HepG2 (cell line): ENCODE data around the gene TPPP2. TPM values are rescaled to one million over a fixed set of nuclear protein-coding genes. Genes with fewer than 3 reads are reported as not detected.

Source experiments
- ATAC-seq: fragments of 200-7000 bp; cut with Tn5 transposase; 3 replicates; pipeline ENCODE4 v1.9.1; 2020; ENCODE audit warnings: mild to moderate bottlenecking, moderate library complexity
- BruUV-seq: library from RNA; stranded (reverse); fragments of 400-500 nt; replicated peaks from 2 replicates; lab custom pipeline; 2021; lab: Mats Ljungman, UMichigan
- CTCF ChIA-PET: fragments of 300-600 bp; formaldehyde crosslinking; extraction: SDS; loops from one replicate; lab custom pipeline; 2021; ENCODE audit warnings: low total read pairs, inconsistent platforms, low intra/inter-chr PET ratio; lab: Yijun Ruan, JAX
- POLR2A ChIA-PET: fragments of 350-600 bp; sonication (Branson Sonifier 250); formaldehyde crosslinking; loops from one replicate; lab custom pipeline; 2020; ENCODE audit warnings: antibody characterized with exemption, inconsistent platforms; lab: Yijun Ruan, JAX
- DNase-seq: peaks from one replicate; pipeline ENCODE4 v3.0.0-alpha.2; 2015; ENCODE audit warnings: low spot score
- FAIRE-seq: peaks from 3 replicates; lab custom pipeline; 2011; peaks lifted over from hg19 to GRCh38; lab: Jason Lieb, UNC
- H2AFZ ChIP-seq: one replicate; pipeline ENCODE4 v1.6.1; 2011; ENCODE audit warnings: low read length, inconsistent platforms
- H3K27ac ChIP-seq: fragments of 300-600 bp; 3 replicates; pipeline ENCODE4 v1.8.0; 2011; ENCODE audit warnings: mixed run types, mild to moderate bottlenecking, mixed read lengths, low read length, inconsistent platforms; ENCODE audit not compliant: insufficient read depth; ENCODE audit errors: extremely low read length
- H3K27me3 ChIP-seq, 2 experiments: fragments of 200-600 bp in 1 of 2; 2 replicates in 1 of 2; 3 replicates in 1 of 2; pipeline versions ENCODE4 v1.6.0 to v1.8.0; 2011; ENCODE audit warnings: low read length in 2 of 2, mild to moderate bottlenecking in 2 of 2, moderate library complexity in 2 of 2, inconsistent platforms in 1 of 2; ENCODE audit not compliant: insufficient read depth in 2 of 2, control insufficient read depth in 1 of 2
- H3K36me3 ChIP-seq, 2 experiments: fragments of 200-600 bp in 1 of 2; replicated peaks in 1 of 2; 2 replicates in 1 of 2; 3 replicates in 1 of 2; pipeline versions ENCODE4 v1.5.1 to v1.8.0; 2011; ENCODE audit warnings: low read length in 2 of 2, inconsistent platforms in 1 of 2; ENCODE audit not compliant: insufficient read depth in 2 of 2, control insufficient read depth in 1 of 2
- H3K4me1 ChIP-seq: 2 replicates; pipeline ENCODE4 v1.5.1; 2012; ENCODE audit warnings: low read length, inconsistent platforms; ENCODE audit not compliant: insufficient read depth
- H3K4me2 ChIP-seq: 2 replicates; pipeline ENCODE4 v1.6.0; 2011; ENCODE audit warnings: low read depth, low read length, inconsistent platforms
- H3K4me3 ChIP-seq, 3 experiments: fragments of 200-600 bp in 1 of 3; sonication (generic), shearing (Covaris generic) in 1 of 3; replicated peaks in 1 of 3; 2 replicates each; pipeline ENCODE4 v1.5.1; 2011 to 2016; ENCODE audit warnings: low read length in 3 of 3, inconsistent platforms in 2 of 3, low read depth in 2 of 3, mild to moderate bottlenecking in 2 of 3, control low read depth in 1 of 3, mixed read lengths in 1 of 3; ENCODE audit not compliant: insufficient read depth in 1 of 3
- H3K79me2 ChIP-seq: one replicate; pipeline ENCODE4 v1.6.1; 2011; ENCODE audit warnings: low read length, inconsistent platforms; ENCODE audit not compliant: insufficient read depth
- H3K9ac ChIP-seq: 2 replicates; pipeline ENCODE4 v1.6.0; 2011; ENCODE audit warnings: mild to moderate bottlenecking, low read depth, low read length, inconsistent platforms; ENCODE audit not compliant: insufficient read depth
- H3K9me3 ChIP-seq: 2 replicates; pipeline ENCODE4 v1.5.1; 2012; ENCODE audit warnings: mild to moderate bottlenecking, low read length
- H4K20me1 ChIP-seq: 2 replicates; pipeline ENCODE4 v1.6.0; 2011; ENCODE audit warnings: inconsistent platforms, mild to moderate bottlenecking, low read length, moderate library complexity; ENCODE audit not compliant: insufficient read depth
- CHD2 ChIP-seq: IDR thresholded peaks from 2 replicates; pipeline ENCODE4 v1.6.1; 2011; ENCODE audit warnings: low read depth, low read length, improper control_type of control experiment
- CTCF ChIP-seq: sonication (generic); formaldehyde crosslinking; IDR thresholded peaks from 2 replicates; pipeline ENCODE4 v1.5.0; 2020; ENCODE audit warnings: mild to moderate bottlenecking, missing genetic modification reagents, moderate library complexity
- GATAD2A ChIP-seq: IDR thresholded peaks from 2 replicates; pipeline ENCODE4 v1.6.1; 2016
- HNF4A ChIP-seq: sonication (generic); formaldehyde crosslinking; IDR thresholded peaks from 2 replicates; pipeline ENCODE4 v1.4.0; 2020; ENCODE audit warnings: missing genetic modification reagents
- JUN ChIP-seq: sonication (generic); formaldehyde crosslinking; IDR thresholded peaks from 2 replicates; pipeline ENCODE4 v1.4.0; 2020; ENCODE audit warnings: mild to moderate bottlenecking, missing genetic modification reagents
- MXD1 ChIP-seq: sonication (generic); formaldehyde crosslinking; IDR thresholded peaks from 2 replicates; pipeline ENCODE4 v1.4.0; 2020; ENCODE audit warnings: mild to moderate bottlenecking, missing genetic modification reagents
- NR2F6 ChIP-seq, 2 experiments: IDR thresholded peaks; 2 replicates each; pipeline ENCODE4 v1.6.1; 2016; ENCODE audit warnings: antibody characterized with exemption in 1 of 2, mild to moderate bottlenecking in 1 of 2
- SIN3B ChIP-seq: fragments of 150-350 bp; IDR thresholded peaks from 2 replicates; pipeline ENCODE4 v1.6.1; 2014; ENCODE audit warnings: low read length
- SOX6 ChIP-seq, 2 experiments: fragments of 450-650 bp in 1 of 2; sonication (generic) in 1 of 2; formaldehyde crosslinking in 1 of 2; IDR thresholded peaks; 2 replicates each; pipeline versions ENCODE4 v1.4.0 to v1.6.1; 2017 to 2020; ENCODE audit warnings: antibody characterized with exemption in 1 of 2, mild to moderate bottlenecking in 1 of 2, missing genetic modification reagents in 1 of 2
- SYNCRIP ChIP-seq: fragments of 200-400 bp; formaldehyde crosslinking; IDR thresholded peaks from 2 replicates; pipeline ENCODE4 v1.6.1; 2018; ENCODE audit warnings: mild to moderate bottlenecking, low read depth, low read length; ENCODE audit not compliant: insufficient read depth
- TCF7 ChIP-seq: sonication (generic); IDR thresholded peaks from 2 replicates; pipeline ENCODE4 v1.6.1; 2016; ENCODE audit warnings: antibody characterized with exemption, low read depth
- ZBTB8A ChIP-seq: sonication (generic); formaldehyde crosslinking; IDR thresholded peaks from 2 replicates; pipeline ENCODE4 v1.4.0; 2020; ENCODE audit warnings: mild to moderate bottlenecking, low read depth, missing genetic modification reagents, borderline replicate concordance
- ZFY ChIP-seq: sonication (generic); formaldehyde crosslinking; IDR thresholded peaks from 2 replicates; pipeline ENCODE4 v1.4.0; 2020; ENCODE audit warnings: missing genetic modification reagents
- ZNF143 ChIP-seq: sonication (generic); formaldehyde crosslinking; IDR thresholded peaks from 2 replicates; pipeline ENCODE4 v1.4.0; 2020; ENCODE audit warnings: missing genetic modification reagents
- ZNF430 ChIP-seq: sonication (generic); formaldehyde crosslinking; IDR thresholded peaks from 2 replicates; pipeline ENCODE4 v1.9.0; 2021; ENCODE audit warnings: mild to moderate bottlenecking, missing genetic modification reagents
- ZNF552 ChIP-seq: sonication (generic); formaldehyde crosslinking; IDR thresholded peaks from 2 replicates; pipeline ENCODE4 v1.9.0; 2022; ENCODE audit warnings: missing genetic modification reagents, mild to moderate bottlenecking, borderline replicate concordance
- ZSCAN31 ChIP-seq: sonication (generic); formaldehyde crosslinking; IDR thresholded peaks from 2 replicates; pipeline ENCODE4 v1.5.0; 2020; ENCODE audit warnings: low read depth, mild to moderate bottlenecking, missing genetic modification reagents
- WGBS: methylation state at CpG from one replicate; pipeline ENCODE4 v1.1.6; 2017; ENCODE audit warnings: low lambda C conversion rate; 5-methylcytosine and 5-hydroxymethylcytosine counted together
- in situ Hi-C: cut with HindIII; loops from 2 replicates; pipeline ENCODE4 v1.10.0; 2017; ENCODE audit warnings: low pct_unique_long_range_greater_than_20kb; ENCODE audit not compliant: extremely low pct_ligation_motif_present
- intact Hi-C: fragments of 100-400 bp; cut with micrococcal nuclease; formaldehyde crosslinking; loops from one replicate; pipeline ENCODE4 v1.10.0; 2022; ENCODE audit not compliant: unreplicated experiment
- polyA plus RNA-seq, 8 experiments: library from polyadenylated mRNA; depleted of rRNA in 3 of 8; stranded (reverse) in 7 of 8; unstranded in 1 of 8; fragments of >200 nt; fragmentation: Illumina TruSeq in 4 of 8; extraction: Trizol in 4 of 8; gene quantifications; 2 replicates each; pipeline versions ENCODE4 v1.2.1 to v1.2.3, GENCODE V29; 2011 to 2016; ENCODE audit warnings: low read depth in 4 of 8, missing spikeins in 1 of 8, mixed read lengths in 1 of 8; ENCODE audit not compliant: insufficient read depth in 1 of 8
- total RNA-seq, 5 experiments: library from RNA; depleted of rRNA; stranded (reverse); fragments of >200 nt; fragmentation: Illumina TruSeq; extraction: Trizol; gene quantifications; 2 replicates each; pipeline ENCODE4 v1.2.3, GENCODE V29; 2016; ENCODE audit warnings: low read depth in 1 of 5

Gene TPPP2
- total and polyA plus RNA-seq, 2 of the 13 experiments (the other 11 are each of a cell fraction or from before 2014, with no cell fraction given): 0.58 to 4.2 TPM

- Histone ChIP-seq H4K20me1 (no peaks in the 10 kb centered on the region), H3K9ac (peak overlapping the region; percentile 38), H3K36me3 (no peaks in the 10 kb centered on the region), H3K27ac (peak overlapping the region; percentile 22), H3K4me3 (peak overlapping the region in 2 of 3 experiments; percentile 20 to 42; a peak in 4 of 6 replicates), H3K4me1 (peaks cover 76% of the 10 kb centered on the region), H3K79me2 (no peaks in the 10 kb centered on the region), H3K4me2 (peak overlapping the region; percentile 69), H3K9me3 (no peaks in the 10 kb centered on the region), H3K27me3 (no peaks in the 10 kb centered on the region; a peak in 1 of 5 replicates), H2AFZ (peak overlapping the region; percentile 82)
- FAIRE-seq (peak; percentile 94), DNase-seq (peak; percentile 85), ATAC-seq (peak; percentile 78)
- BruUV-seq: no TSS peak
- in situ Hi-C loops (loop anchor here (5.0 kb wide), 1 partner anchor 182 kb away; no protein-coding TSS in a partner anchor), intact Hi-C loops (loop anchor here (1.0 to 2.0 kb wide), 3 partner anchors 15 to 182 kb away; no protein-coding TSS in a partner anchor)
- CTCF ChIA-PET: interaction anchor here (0.7 to 4.8 kb wide), 16 partner anchors 15 to 342 kb away, joined by 3 to 109 read pairs (median 4); partner anchors contain the start of gene METTL17
- POLR2A ChIA-PET: interaction anchor here (0.8 to 3.5 kb wide), 15 partner anchors 10 to 64 kb away, joined by 3 to 112 read pairs (median 15); partner anchors contain the start of genes ARHGEF40, NDRG2 and TPPP2
- WGBS: 16% methylated on average over 8 of the region's 8 CpGs
- TF ChIP-seq JUN (CRISPR knock-in tag) (no peak), HNF4A (CRISPR knock-in tag) (peak; percentile 5; the same call in 1 of the 2 replicates), NR2F6 (IDR thresholded peaks at IDR 0.05) (no peak; the same call in 1 of the 2 replicates), NR2F6 (CRISPR knock-in tag; IDR thresholded peaks at IDR 0.05) (0 out of 2 replicates have a peak, but pooled peaks have one; percentile 31), SYNCRIP (no peak), CTCF (CRISPR knock-in tag) (peak; percentile 93), SIN3B (0 out of 2 replicates have a peak, but pooled peaks have one; percentile 54), ZSCAN31 (CRISPR knock-in tag) (0 out of 2 replicates have a peak, but pooled peaks have one; percentile 21), ZFY (peak; percentile 78), ZNF552 (no peak), SOX6 (IDR thresholded peaks at IDR 0.05) (no peak), SOX6 (CRISPR knock-in tag; IDR thresholded peaks at IDR 0.05) (peak; percentile 67; the same call in 1 of the 2 replicates), ZBTB8A (no peak), CHD2 (no peak), ZNF143 (no peak), ZNF430 (CRISPR knock-in tag) (0 out of 2 replicates have a peak, but pooled peaks have one; percentile 59), MXD1 (CRISPR knock-in tag) (peak; percentile 44; the same call in 1 of the 2 replicates), TCF7 (peak; percentile 8; the same call in 1 of the 2 replicates), GATAD2A (peak; percentile 29; the same call in 1 of the 2 replicates)
Observed at GRCh38 chr14:21039585-21040369, 9.8 kb downstream of the TPPP2 start.
